ENCODE results near the gene SMURF2.
"Not testable (repeated sequence)": the region's sequence is repeated elsewhere in the genome, so short reads cannot be mapped to it uniquely, and the experiment has no call there.

Gene SMURF2

DNA sequence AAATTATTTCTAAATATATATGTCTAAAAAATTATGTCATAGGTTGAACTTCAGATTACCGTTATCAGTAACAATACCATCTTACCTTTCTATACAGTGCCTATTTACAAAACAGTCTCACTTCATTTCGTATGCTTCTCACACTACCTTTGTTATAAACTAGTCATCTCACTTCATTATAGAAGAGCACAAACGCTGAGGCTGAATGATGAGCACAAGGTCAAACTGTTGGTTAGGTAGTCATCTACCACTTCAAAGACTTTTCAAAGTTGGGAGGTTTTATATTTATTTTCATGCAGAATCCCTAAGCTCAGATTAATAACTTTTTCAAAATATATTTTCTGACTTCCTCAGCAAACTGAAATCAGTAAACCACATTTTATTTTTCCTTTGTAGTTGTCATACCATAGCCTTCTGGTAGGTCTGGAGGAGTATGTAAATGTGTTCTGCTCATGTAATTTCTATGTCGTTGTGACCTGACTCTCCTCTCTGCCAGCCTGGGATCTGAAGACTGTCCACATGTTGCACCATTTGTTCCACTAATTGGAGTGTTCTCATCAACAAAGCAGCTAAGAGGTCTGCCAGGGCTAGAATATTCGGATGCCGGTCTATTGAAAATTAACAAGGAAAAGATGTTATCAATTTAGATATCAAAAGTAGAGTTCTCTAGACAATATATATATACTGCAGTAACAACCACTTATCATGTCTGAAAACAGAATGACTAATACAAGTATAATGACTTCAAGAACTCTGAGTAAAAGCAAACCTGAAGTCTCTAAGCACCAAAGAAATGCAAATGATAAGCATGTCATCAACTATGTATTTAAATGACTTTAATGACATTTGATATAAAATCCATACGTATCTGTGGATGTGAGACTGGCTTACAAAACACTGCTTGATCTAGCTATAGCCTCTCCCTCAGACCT lies 81.5 kb downstream of the SMURF2 start:
- DNase-seq (ENCODE audit: low read depth, low spot score), result no peak
- TF ChIP-seq YY1 (IDR thresholded peaks at IDR 0.05; ENCODE audit: insufficient read depth, insufficient read length) (no peak), SUZ12 (IDR thresholded peaks at IDR 0.05; ENCODE audit: extremely low read depth, insufficient read depth, insufficient read length) (no peak), ZNF274 (IDR thresholded peaks at IDR 0.05; ENCODE audit: low read depth, low read length) (no peak)
- H3K9me3 ChIP-seq (ENCODE audit: insufficient read depth, low read length), result no peaks in the 10 kb centered on the region
- no peak overlapping the region for H3K9ac ChIP-seq (ENCODE audit: insufficient read length, low read depth)
- H3K27me3 ChIP-seq (ENCODE audit: insufficient read depth, insufficient read length), result no peaks in the 10 kb centered on the region
- peaks cover 59% of the 10 kb centered on the region for H3K36me3 ChIP-seq (ENCODE audit: insufficient read depth, insufficient read length, low read length)
- no peaks in the 10 kb centered on the region for H3K4me1 ChIP-seq (ENCODE audit: insufficient read depth, insufficient read length)
- no peak overlapping the region for H3K4me3 ChIP-seq (ENCODE audit: insufficient read length, low read depth)

DNA sequence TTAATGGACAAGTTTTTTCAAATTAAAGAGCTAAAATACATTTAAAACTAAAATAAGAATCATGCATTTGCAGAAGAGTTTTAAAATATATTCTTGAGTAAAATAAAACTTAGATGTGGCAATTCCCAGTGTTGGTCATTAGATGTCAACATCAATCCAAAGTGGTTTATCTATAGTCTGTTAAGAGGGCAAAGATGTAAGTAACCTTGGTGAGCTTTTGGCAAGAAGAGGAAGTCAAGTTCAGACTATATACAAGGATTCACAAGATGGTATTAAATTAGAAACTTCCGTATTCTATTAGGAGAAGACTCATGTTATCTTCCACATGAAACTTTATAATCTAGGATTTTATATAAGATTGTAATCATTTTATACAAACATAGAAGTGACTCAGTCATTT lies 82.2 kb downstream of the SMURF2 start:
- H3K36me3 ChIP-seq (ENCODE audit: insufficient read depth, insufficient read length, low read length), result peaks cover 53% of the 10 kb centered on the region
- no peak for TF ChIP-seq ZNF274 (IDR thresholded peaks at IDR 0.05; ENCODE audit: low read depth, low read length)
- TF ChIP-seq SUZ12 (IDR thresholded peaks at IDR 0.05; ENCODE audit: extremely low read depth, insufficient read depth, insufficient read length), result no peak
- TF ChIP-seq YY1 (IDR thresholded peaks at IDR 0.05; ENCODE audit: insufficient read depth, insufficient read length), result no peak
- H3K4me3 ChIP-seq (ENCODE audit: insufficient read length, low read depth), result no peak overlapping the region

DNA sequence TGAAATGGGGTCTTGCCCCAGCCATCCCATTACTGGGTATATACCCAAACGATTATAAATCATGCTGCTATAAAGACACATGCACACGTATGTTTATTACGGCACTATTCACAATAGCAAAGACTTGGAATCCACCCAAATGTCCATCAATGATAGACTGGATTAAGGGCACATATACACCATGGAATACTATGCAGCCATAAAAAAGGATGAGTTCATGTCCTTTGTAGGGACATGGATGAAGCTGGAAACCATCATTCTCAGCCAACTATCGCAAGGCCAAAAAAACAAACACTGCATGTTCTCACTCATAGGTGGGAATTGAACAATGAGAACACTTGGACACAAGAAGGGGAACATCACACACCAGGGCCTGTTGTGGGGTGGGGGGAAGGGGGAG lies 85.1 kb downstream of the SMURF2 start:
- peaks cover 37% of the 10 kb centered on the region for H3K36me3 ChIP-seq (ENCODE audit: insufficient read depth, insufficient read length, low read length)
- H3K4me3 ChIP-seq (ENCODE audit: insufficient read length, low read depth); H3K9me3 ChIP-seq (ENCODE audit: insufficient read depth, low read length); H3K27me3 ChIP-seq (ENCODE audit: insufficient read depth, insufficient read length); H3K4me1 ChIP-seq (ENCODE audit: insufficient read depth, insufficient read length); H3K9ac ChIP-seq (ENCODE audit: insufficient read length, low read depth); DNase-seq (ENCODE audit: low read depth, low spot score): not testable (repeated sequence)

More for the DNA sequence above, 82.2 kb downstream of the SMURF2 start:
- Histone ChIP-seq H3K4me1 (ENCODE audit: insufficient read depth, insufficient read length) (no peaks in the 10 kb centered on the region), H3K9me3 (ENCODE audit: insufficient read depth, low read length) (no peaks in the 10 kb centered on the region), H3K9ac (ENCODE audit: insufficient read length, low read depth) (no peak overlapping the region), H3K27me3 (ENCODE audit: insufficient read depth, insufficient read length) (no peaks in the 10 kb centered on the region)
- DNase-seq (ENCODE audit: low read depth, low spot score), result no peak

DNA sequence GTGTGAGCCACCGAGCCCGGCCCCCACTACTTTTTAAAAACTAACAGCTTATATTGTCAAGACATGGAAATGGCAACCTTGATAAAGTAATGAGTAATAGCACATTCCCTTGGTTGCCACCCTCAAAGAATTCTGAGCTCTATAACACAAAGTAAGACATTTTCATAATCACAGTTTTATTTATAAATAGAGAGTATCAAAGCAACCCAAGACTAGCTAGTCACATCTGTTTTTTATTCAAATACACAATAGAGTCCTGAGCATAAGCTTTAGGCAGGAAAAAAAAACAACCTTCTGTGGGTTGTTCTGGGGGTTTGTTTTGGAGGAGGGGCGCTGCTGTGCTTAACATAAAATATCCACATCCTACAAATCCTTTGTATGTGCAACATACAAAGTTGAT lies 86.7 kb downstream of the SMURF2 start:
- DNase-seq (ENCODE audit: low read depth, low spot score), result no peak
- Histone ChIP-seq H3K4me1 (ENCODE audit: insufficient read depth, insufficient read length) (no peaks in the 10 kb centered on the region), H3K36me3 (ENCODE audit: insufficient read depth, insufficient read length, low read length) (peaks cover 38% of the 10 kb centered on the region), H3K9ac (ENCODE audit: insufficient read length, low read depth) (no peak overlapping the region), H3K27me3 (ENCODE audit: insufficient read depth, insufficient read length) (no peaks in the 10 kb centered on the region), H3K4me3 (ENCODE audit: insufficient read length, low read depth) (no peak overlapping the region), H3K9me3 (ENCODE audit: insufficient read depth, low read length) (no peaks in the 10 kb centered on the region)
- TF ChIP-seq SUZ12 (IDR thresholded peaks at IDR 0.05; ENCODE audit: extremely low read depth, insufficient read depth, insufficient read length) (no peak), ZNF274 (IDR thresholded peaks at IDR 0.05; ENCODE audit: low read depth, low read length) (no peak), YY1 (IDR thresholded peaks at IDR 0.05; ENCODE audit: insufficient read depth, insufficient read length) (no peak)

DNA sequence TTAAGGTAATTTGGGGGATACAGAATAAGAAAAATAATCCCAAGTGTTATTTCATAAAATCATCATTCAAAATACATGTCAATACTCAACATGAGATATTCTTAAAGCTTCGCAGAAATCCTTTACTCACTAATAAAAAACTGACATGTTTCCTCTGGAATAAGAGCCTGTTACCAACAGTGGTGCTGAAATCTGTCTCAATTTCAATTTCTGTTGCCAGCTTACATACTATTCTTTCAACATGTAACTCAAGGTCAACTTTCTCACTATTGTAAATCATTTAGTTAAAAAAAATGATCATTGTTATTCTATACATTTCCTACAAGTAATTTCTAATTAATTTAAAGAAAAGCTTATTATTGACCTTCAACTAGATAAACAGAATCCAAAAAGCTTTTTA lies 87.5 kb downstream of the SMURF2 start:
- Histone ChIP-seq H3K36me3 (ENCODE audit: insufficient read depth, insufficient read length, low read length) (peaks cover 35% of the 10 kb centered on the region), H3K4me3 (ENCODE audit: insufficient read length, low read depth) (no peak overlapping the region), H3K27me3 (ENCODE audit: insufficient read depth, insufficient read length) (no peaks in the 10 kb centered on the region), H3K9me3 (ENCODE audit: insufficient read depth, low read length) (no peaks in the 10 kb centered on the region), H3K4me1 (ENCODE audit: insufficient read depth, insufficient read length) (no peaks in the 10 kb centered on the region), H3K9ac (ENCODE audit: insufficient read length, low read depth) (no peak overlapping the region)
- no peak for DNase-seq (ENCODE audit: low read depth, low spot score)
- TF ChIP-seq SUZ12 (IDR thresholded peaks at IDR 0.05; ENCODE audit: extremely low read depth, insufficient read depth, insufficient read length) (no peak), YY1 (IDR thresholded peaks at IDR 0.05; ENCODE audit: insufficient read depth, insufficient read length) (no peak), ZNF274 (IDR thresholded peaks at IDR 0.05; ENCODE audit: low read depth, low read length) (no peak)

DNA sequence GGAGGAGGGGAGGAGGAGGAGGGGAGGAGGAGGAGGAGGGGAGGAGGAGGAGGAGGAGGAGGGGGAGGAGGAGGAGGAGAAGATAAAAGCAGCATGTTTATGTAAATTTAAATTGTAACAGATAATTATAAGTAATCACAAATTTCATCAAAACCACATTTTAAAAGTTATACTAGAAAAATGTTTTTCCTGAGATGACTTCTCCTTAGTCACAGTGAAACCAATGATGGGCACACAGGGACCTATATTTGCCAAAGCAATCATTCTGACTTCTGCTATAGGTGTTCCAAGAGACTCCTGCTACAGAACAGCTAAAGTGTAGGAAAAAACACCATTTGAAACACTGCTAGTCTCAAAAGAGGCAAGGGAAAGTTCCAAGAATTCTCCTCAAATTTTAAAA lies 88.9 kb downstream of the SMURF2 start:
- no peaks in the 10 kb centered on the region for H3K9me3 ChIP-seq (ENCODE audit: insufficient read depth, low read length)
- no peak for DNase-seq (ENCODE audit: low read depth, low spot score)
- TF ChIP-seq ZNF274 (IDR thresholded peaks at IDR 0.05; ENCODE audit: low read depth, low read length), result no peak
- no peak for TF ChIP-seq SUZ12 (IDR thresholded peaks at IDR 0.05; ENCODE audit: extremely low read depth, insufficient read depth, insufficient read length)
- no peak for TF ChIP-seq YY1 (IDR thresholded peaks at IDR 0.05; ENCODE audit: insufficient read depth, insufficient read length)
- no peaks in the 10 kb centered on the region for H3K27me3 ChIP-seq (ENCODE audit: insufficient read depth, insufficient read length)
- no peak overlapping the region for H3K9ac ChIP-seq (ENCODE audit: insufficient read length, low read depth)
- H3K4me3 ChIP-seq (ENCODE audit: insufficient read length, low read depth), result no peak overlapping the region
- H3K36me3 ChIP-seq (ENCODE audit: insufficient read depth, insufficient read length, low read length), result peaks cover 33% of the 10 kb centered on the region
- H3K4me1 ChIP-seq (ENCODE audit: insufficient read depth, insufficient read length), result no peaks in the 10 kb centered on the region

DNA sequence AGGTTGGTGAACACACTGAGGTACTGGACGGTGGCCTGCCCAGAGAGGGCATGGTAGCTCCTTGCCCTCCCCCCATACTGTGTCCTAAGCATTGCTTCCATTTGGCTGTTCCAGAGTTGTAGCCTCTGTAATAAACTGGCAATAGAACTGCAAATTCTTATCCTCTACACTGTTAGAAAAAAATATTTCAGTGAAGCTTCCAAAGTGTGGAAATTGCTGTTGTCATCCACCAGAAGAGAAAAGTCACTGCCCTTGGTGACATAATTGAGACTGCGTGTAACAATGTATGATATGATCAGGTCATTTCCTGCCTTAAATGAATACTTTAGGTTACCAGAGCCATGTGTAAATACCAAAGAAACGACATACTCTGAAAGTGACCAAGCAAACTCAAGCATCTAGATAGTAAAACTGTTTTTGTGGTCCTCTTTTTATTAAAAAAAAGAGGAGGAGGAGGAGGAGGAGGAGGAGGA lies 89.4 kb downstream of the SMURF2 start:
- Histone ChIP-seq H3K36me3 (ENCODE audit: insufficient read depth, insufficient read length, low read length) (peaks cover 29% of the 10 kb centered on the region), H3K27me3 (ENCODE audit: insufficient read depth, insufficient read length) (no peaks in the 10 kb centered on the region), H3K4me1 (ENCODE audit: insufficient read depth, insufficient read length) (no peaks in the 10 kb centered on the region), H3K9ac (ENCODE audit: insufficient read length, low read depth) (no peak overlapping the region), H3K9me3 (ENCODE audit: insufficient read depth, low read length) (no peaks in the 10 kb centered on the region), H3K4me3 (ENCODE audit: insufficient read length, low read depth) (no peak overlapping the region)
- TF ChIP-seq SUZ12 (IDR thresholded peaks at IDR 0.05; ENCODE audit: extremely low read depth, insufficient read depth, insufficient read length) (no peak), ZNF274 (IDR thresholded peaks at IDR 0.05; ENCODE audit: low read depth, low read length) (no peak)
- no peak for DNase-seq (ENCODE audit: low read depth, low spot score)

Measured in NT2/D1 (cell line).